ENCODE results near the gene GALR3. TPM values are rescaled to one million over a fixed set of nuclear protein-coding genes. Genes with fewer than 3 reads are reported as not detected.

Gene GALR3
- polyA plus RNA-seq, 1 donor, result 0.04 TPM

DNA sequence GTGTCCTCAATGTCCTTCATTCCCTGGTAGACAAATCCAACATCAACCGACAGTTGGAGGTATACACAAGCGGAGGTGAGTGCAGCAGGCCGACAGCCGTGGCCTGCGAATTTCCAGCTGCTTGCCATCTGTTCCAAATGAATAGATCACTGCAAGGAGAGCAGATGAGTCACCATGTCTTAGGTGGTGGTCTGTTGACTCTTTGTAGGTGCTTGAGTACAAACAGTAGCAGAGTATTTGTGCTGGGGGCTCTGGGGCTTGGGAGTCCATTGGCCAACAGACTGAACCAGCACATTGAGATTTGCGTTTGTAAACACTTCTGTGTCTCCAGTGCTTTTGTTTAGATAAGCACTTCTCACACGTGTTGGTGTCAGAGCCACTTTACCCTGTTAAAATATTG lies 47.1 kb downstream of the GALR3 start:
- H3K27me3 ChIP-seq (ENCODE audit: control insufficient read depth, insufficient read depth, low read length), result no peaks in the 10 kb centered on the region
- no peak for DNase-seq
- peaks cover 70% of the 10 kb centered on the region for H3K36me3 ChIP-seq (ENCODE audit: control insufficient read depth, insufficient read depth, low read length)
- no peaks in the 10 kb centered on the region for H3K9me3 ChIP-seq (ENCODE audit: control insufficient read depth, low read depth, low read length)
- no peak overlapping the region for H3K4me3 ChIP-seq (ENCODE audit: low read length)
- 60% methylated on average over 1 of the region's 7 CpGs for WGBS (ENCODE audit: insufficient coverage, low lambda C conversion rate)
- H3K4me1 ChIP-seq (ENCODE audit: control insufficient read depth, insufficient read depth, low read length), result no peaks in the 10 kb centered on the region
- no peak overlapping the region for H3K27ac ChIP-seq (ENCODE audit: low read length)

Other genes with a start within 250 kb of the GALR3 start
- 308 TPM for gene LGALS2, start 243.3 kb upstream of the GALR3 start, polyA plus RNA-seq
- gene GGA1, start 214.5 kb upstream of the GALR3 start, polyA plus RNA-seq, result 49.7 TPM
- 59.4 TPM for gene SH3BP1, start 183.7 kb upstream of the GALR3 start, polyA plus RNA-seq
- gene PDXP, start 164.7 kb upstream of the GALR3 start, polyA plus RNA-seq, result 24.7 TPM
- gene LGALS1, start 147.7 kb upstream of the GALR3 start, polyA plus RNA-seq, result 644 TPM
- gene NOL12, start 137.0 kb upstream of the GALR3 start, polyA plus RNA-seq, result 18.1 TPM
- 43.5 TPM for gene TRIOBP, start 126.3 kb upstream of the GALR3 start, polyA plus RNA-seq
- gene GCAT, start 15.4 kb upstream of the GALR3 start, polyA plus RNA-seq, result 9.2 TPM
- gene ANKRD54, start 21.0 kb downstream of the GALR3 start, polyA plus RNA-seq, result 25.1 TPM
- 644 TPM for gene EIF3L, start 26.0 kb downstream of the GALR3 start, polyA plus RNA-seq
- 14.5 TPM for gene MICALL1, start 82.9 kb downstream of the GALR3 start, polyA plus RNA-seq
- gene C22orf23, start 130.2 kb downstream of the GALR3 start, polyA plus RNA-seq, result 0.73 TPM
- gene POLR2F, start 130.3 kb downstream of the GALR3 start, polyA plus RNA-seq, result 62.8 TPM
- gene SOX10, start 161.2 kb downstream of the GALR3 start, polyA plus RNA-seq, result 8.8 TPM
- gene PICK1, start 234.0 kb downstream of the GALR3 start, polyA plus RNA-seq, result 32.0 TPM

All from large intestine (tissue), 3 donors.